GM23338 (cell line): Measurements from ENCODE around the gene INPP5A.

Source experiments
- CTCF ChIP-seq, 2 experiments: fragments of 200-600 bp in 1 of 2; sonication (generic) in 1 of 2; conservative IDR thresholded peaks; 2 replicates each; pipeline versions ENCODE4 v1.5.1 to v1.6.1; 2016 to 2017; ENCODE audit warnings: antibody characterized with exemption in 2 of 2, low read depth in 2 of 2, mild to moderate bottlenecking in 2 of 2, moderate library complexity in 1 of 2
- ETS1 ChIP-seq: IDR thresholded peaks from 2 replicates; pipeline ENCODE4 v1.6.1; 2016; ENCODE audit warnings: antibody characterized with exemption
- EZH2 ChIP-seq: fragments of 200-600 bp; sonication (generic); IDR thresholded peaks from one replicate; pipeline ENCODE4 v1.8.0; 2017; ENCODE audit warnings: antibody characterized with exemption, mild to moderate bottlenecking, low read depth; ENCODE audit not compliant: unreplicated experiment
- EZH2phosphoT487 ChIP-seq: fragments of 200-600 bp; sonication (generic); IDR thresholded peaks from one replicate; pipeline ENCODE4 v1.8.1; 2018; ENCODE audit warnings: antibody characterized with exemption; ENCODE audit not compliant: unreplicated experiment
- POLR2AphosphoS5 ChIP-seq: IDR thresholded peaks from 2 replicates; pipeline ENCODE4 v1.6.1; 2016; ENCODE audit warnings: antibody characterized with exemption, low read depth
- REST ChIP-seq: IDR thresholded peaks from one replicate; pipeline ENCODE4 v1.6.1; 2018; ENCODE audit warnings: antibody characterized with exemption; ENCODE audit not compliant: unreplicated experiment
- STAT1 ChIP-seq: IDR thresholded peaks from one replicate; pipeline ENCODE4 v1.6.1; 2016; ENCODE audit warnings: antibody characterized with exemption; ENCODE audit not compliant: unreplicated experiment

- TF ChIP-seq POLR2AphosphoS5 (no peak), CTCF (conservative IDR thresholded peaks at IDR 0.05; ENCODE audit: low read depth in 2 of 2) (no peak), REST (no peak), EZH2 (no peak), EZH2phosphoT487 (no peak), STAT1 (no peak), ETS1 (no peak)
These were observed 28.1 kb downstream of the INPP5A start for GRCh38 chr10:132565516-132566209.
